Measurements from ENCODE around the gene GPR39.

GRCh38 chr2:132562245-132562644 lies 145.6 kb downstream of the GPR39 start:
- TF ChIP-seq POLR2A (IDR thresholded peaks at IDR 0.05) (no peak), EP300 (IDR thresholded peaks at IDR 0.05) (no peak)
- TF ChIP-seq, protein P1, sequence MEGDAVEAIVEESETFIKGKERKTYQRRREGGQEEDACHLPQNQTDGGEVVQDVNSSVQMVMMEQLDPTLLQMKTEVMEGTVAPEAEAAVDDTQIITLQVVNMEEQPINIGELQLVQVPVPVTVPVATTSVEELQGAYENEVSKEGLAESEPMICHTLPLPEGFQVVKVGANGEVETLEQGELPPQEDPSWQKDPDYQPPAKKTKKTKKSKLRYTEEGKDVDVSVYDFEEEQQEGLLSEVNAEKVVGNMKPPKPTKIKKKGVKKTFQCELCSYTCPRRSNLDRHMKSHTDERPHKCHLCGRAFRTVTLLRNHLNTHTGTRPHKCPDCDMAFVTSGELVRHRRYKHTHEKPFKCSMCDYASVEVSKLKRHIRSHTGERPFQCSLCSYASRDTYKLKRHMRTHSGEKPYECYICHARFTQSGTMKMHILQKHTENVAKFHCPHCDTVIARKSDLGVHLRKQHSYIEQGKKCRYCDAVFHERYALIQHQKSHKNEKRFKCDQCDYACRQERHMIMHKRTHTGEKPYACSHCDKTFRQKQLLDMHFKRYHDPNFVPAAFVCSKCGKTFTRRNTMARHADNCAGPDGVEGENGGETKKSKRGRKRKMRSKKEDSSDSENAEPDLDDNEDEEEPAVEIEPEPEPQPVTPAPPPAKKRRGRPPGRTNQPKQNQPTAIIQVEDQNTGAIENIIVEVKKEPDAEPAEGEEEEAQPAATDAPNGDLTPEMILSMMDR (IDR thresholded peaks at IDR 0.05): no peak
